ENCODE results near the gene DDX43.
A peak's percentile ranks its signal among the peaks of the same experiment; 100 is the strongest.
"Not testable (repeated sequence)": the region's sequence is repeated elsewhere in the genome, so short reads cannot be mapped to it uniquely, and the experiment has no call there.

Gene DDX43

DNA sequence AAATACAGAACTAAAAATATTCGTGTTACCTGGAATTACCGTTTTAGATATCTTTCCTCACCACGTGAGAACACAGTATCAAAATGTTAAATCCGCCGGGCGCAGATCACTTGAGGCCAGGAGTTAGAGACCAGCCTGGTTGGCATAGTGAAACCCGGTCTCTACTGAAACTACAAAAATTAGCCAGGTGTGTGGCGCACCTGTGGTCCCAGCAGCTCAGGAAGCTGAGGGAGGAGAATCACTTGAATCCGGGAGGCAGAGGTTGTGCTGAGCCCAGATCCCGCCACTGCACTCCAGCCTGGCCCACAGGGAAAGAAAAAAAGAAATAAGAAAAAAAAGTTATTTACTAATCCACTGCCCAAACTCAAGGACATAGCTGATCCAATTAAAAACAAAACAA, 4.8 kb upstream of the DDX43 start:
- FAIRE-seq, result no peak

DNA sequence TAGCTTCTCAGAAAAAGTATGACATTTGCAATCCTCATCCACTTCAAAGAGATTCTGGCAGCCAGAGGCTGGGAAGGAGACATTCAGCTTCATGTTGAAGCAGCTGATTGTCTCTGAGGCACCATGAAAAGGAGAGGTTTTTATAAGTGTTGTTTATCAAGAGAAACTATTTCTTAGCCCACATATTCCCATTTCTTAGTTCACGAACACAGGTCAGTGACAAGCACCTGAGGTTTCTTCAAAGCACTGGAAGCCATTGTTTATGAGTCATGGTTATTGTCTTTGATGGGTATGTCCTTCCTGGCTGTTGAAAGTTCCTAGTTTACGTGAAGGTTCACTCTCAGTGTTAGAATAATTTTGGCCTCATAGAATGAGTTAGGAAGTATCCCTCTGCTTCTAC, 3.0 kb upstream of the DDX43 start:
- no peak for FAIRE-seq

DNA sequence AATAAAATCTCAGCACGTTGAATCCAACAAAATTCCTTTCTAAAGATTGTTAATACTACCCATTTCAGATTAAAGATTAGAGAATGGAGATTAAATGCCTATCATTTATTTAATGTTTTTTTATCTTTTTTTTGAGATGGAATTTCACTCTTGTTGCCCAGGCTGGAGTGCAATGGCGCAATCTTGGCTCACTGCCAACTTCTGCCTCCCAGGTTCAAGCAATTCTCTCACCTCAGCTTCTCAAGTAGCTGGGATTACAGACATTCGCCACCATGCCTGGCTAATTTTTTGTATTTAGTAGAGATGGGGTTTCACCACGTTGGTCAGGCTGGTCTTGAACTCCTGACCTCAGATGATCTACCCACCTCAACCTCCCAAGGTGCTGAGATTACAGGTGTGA, 2.4 kb upstream of the DDX43 start:
- FAIRE-seq, result not testable (repeated sequence)

DNA sequence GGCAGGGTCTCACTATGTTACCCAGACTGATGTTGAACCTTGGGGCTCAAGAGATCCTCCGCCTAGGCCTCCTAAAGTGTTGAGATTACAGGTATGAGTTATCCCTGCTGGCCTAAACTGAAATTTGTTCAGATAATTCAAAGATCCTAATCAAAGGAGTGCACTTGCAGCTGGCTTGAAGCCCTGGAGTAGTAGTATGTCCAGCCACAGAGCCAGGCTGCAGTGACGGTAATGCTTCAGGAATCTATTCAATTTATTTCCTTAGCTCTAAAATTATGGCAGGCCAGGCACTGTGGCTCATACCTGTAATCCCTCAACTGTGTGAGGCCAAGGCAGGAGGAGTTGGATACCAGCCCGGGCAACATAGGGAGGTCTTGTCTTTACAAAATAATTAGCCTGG, 1.4 kb upstream of the DDX43 start:
- FAIRE-seq, result no peak

DNA sequence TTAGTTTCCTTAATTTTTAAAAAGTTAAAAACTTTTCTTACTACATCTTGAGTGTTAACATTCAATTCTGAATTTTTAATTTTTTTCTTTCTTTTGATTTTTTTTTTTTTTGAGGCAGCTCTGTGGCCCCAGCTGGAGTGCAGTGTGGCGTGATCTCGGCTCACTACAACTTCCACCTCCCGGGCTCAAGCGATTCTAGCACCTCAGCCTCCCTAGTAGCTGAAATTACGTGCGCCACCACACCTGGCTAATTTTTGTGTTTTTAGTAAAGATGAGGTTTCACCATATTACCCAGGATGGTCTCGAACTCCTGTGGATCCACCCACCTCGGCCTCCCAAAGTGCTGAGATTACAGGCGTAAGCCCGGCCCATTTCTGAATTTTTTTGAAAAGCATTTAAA, 1.2 kb downstream of the DDX43 start:
- no peak for FAIRE-seq

DNA sequence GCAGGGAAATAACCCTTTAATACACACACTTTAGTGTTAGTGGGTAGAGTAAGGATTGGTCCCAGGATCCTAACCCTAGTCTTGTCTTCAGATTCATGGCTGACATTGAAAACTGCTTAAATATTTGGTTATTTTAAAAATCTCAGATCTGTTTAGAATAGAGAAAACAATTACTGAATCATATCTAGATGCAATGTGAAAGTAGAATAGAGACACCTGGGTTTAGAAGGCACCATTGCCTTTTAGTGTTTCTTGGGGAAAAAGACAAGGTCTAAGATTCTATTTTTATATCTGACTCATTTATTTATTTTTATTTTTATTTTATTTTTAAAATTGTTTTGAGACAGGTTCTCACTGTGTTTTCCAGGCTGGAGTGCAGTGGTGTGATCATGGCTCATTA, 6.0 kb downstream of the DDX43 start:
- FAIRE-seq, result no peak

DNA sequence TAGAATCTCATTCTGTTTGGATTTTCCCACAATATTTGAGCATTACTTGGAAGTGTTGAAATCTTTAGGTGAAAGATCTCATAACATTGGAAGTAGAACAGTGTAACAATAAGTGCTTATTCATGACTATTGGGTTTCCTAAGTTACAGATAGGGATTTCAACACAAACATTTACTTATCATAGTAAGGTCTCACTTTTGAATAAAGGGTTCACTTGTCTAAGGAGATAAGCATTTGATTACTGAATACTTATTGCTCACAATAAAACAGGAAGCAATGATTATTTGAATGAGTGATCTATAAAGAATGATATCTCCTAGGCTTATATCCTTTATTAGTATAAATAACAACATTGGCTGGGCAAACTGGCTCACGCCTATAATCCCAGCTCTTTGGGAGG, 14.8 kb downstream of the DDX43 start:
- no peak for FAIRE-seq

DNA sequence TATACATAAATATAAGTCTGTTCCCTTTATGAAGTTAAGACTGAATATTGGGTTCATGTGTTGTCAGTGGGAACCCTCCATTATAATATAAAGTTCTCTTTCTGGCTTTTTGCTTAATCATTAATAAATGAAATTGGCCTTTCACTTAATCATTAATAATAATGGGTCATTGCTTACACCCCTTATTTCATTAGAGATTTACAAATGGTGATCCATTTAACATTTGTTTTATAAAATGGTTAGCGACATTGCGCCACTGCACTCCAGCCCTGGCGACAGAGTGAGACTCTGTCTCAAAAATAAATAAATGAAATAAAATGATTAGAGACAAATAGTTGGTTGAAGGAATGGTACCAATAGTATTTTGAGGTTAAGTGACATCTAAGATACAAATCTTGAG, 18.5 kb downstream of the DDX43 start:
- no peak for FAIRE-seq

DNA sequence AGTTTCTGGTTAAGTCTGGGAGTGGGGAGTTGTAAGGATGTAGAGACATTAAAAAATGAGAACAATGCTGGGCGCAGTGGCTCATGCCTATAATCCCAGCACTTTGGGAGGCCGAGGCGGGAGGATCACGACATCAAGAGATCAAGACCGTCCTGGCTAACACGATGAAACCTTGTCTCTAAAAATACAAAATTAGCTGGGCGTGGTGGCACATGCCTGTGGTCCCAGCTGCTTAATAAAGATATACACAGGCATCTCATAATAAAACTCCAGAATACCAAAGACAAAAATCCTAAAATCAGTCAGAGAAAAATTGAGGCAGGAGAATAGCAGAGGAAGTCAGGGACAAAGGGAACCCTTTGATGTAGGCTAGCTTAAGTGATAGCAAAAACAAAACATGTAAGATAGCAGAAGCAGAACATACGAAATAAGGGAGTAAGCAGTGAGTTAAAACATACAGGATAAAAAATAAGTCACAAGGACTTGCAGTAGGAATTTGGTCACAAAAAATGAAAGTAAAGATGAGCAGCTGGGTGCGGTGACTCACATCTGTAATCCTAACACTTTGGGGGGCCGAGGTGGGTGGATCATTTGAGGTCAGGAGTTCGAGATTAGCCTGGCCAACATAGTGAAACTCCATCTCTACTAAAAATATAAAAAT, 23.6 kb downstream of the DDX43 start:
- FAIRE-seq, result no peak

DNA sequence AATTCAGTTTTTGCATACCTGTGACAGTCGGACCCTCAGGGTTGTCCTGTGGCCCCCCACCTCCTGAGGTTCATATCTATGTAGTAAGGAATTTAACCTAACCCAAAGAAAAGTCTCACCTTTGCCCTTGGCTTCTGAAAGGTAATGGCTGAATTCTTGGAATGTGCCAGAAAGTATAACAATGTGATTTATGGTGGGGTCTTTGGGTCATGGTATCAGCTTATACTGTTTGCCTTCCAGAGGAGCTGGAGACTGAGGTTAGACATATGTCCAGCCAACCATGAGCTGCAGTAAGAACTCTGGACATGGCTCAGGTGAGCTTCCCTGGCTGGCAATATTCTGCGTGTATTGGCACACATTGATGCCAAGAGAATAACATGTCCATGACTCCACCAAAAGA, 26.9 kb downstream of the DDX43 start:
- no peak for FAIRE-seq

DNA sequence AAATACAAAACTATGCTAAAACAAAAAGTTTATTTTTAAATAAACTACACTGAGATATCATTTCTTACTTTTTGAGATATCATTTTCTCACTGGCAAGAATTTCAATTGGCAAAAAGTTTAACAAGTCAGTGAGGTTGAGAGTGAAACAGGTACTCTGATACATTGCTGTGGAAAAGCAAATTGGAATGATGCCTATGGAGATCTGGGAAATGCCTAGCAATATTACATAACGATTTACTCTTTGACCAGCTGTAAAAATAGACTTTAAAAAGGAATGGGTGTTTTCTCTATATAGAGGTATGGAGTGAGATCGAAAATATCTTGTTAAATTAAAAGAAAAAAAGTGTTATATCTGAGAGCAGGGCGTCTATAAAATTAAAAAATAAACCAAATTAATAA, 40.6 kb downstream of the DDX43 start:
- no peak for FAIRE-seq

DNA sequence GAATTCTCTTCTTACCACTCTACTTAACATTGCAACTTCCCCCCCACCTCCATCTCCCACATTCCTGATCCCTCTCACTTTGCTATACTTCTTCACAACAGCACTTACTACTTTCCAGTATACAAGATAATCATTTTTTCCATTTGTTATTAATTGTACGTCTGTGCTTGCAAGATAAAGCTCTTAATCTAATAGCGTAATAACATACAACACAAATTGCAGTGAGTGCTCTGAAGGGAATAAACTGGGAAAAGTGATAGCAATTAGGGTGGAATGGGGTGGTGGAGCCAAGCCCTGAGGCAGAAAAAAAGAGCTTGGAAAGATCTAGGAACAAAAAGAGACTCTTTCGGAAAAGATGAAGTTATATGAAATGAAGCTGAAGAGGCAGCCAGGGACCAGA, 48.9 kb downstream of the DDX43 start:
- FAIRE-seq, result no peak

DNA sequence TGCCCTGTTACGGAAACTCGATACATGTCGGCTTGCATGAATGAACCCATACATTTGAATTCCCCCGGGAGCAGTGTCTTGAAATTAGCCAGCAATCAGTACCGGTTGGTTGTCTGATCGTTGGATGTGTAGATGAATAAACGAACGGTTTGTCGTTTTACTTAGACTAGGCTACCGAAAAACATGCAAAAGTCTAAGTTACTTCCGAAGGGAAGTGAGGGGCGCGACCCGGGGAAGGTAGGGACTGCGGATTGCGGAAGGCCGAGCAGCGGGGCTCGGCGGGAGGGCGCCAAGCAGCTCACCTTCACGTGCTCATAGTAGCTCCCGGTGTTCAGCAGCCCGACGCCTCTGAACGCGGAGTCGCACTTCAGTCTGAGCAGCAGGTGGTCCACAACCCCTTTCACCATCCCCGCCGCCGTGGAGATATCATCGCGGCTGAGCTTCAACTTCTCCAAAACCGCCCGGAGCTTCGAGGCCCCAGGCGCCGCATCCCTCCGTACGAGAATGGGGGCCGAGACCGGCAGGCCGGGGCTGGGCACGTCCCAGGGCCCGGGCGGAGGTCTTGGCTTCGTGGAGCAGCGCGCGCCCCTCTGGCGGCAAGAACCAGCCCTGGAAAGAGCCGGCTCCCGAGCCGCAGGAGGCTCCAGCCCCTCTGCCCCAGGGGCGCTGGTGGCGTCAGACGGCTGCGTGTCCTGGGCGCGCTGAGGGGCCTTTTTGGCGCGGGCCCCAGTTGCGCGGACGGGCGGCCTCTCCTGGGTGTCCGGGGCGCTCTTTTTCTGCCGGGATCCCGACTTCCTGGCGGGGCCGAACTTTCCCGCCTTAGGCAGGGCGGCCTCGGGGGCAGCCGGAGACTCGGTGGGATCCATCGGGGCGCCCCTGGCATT, 56.8 kb downstream of the DDX43 start:
- no peak for FAIRE-seq

DNA sequence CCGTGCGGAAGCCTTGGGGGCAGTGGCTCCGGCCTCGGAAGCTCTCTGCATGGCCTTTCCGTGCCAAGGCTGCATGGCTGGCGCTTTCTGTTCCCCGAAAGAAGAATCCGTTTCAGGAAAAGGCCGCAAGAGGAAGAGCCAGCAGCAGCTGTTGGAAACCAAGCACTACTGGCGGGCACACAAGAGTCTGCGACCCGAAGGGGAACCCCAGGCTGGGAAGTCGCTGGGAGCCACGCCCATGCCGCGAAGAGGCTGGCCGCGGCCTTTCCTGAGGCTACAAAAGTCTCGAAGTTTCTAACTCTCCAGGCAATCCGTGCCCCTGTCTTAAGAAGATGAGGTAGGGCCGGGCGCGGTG, 57.5 kb downstream of the DDX43 start, which contains the start of gene CGAS:
TSS of gene CGAS (minus strand) at position 191 of the 355 bp plus-strand sequence. CDS start at position 75, 116 bp downstream.
- FAIRE-seq, result no peak

DNA sequence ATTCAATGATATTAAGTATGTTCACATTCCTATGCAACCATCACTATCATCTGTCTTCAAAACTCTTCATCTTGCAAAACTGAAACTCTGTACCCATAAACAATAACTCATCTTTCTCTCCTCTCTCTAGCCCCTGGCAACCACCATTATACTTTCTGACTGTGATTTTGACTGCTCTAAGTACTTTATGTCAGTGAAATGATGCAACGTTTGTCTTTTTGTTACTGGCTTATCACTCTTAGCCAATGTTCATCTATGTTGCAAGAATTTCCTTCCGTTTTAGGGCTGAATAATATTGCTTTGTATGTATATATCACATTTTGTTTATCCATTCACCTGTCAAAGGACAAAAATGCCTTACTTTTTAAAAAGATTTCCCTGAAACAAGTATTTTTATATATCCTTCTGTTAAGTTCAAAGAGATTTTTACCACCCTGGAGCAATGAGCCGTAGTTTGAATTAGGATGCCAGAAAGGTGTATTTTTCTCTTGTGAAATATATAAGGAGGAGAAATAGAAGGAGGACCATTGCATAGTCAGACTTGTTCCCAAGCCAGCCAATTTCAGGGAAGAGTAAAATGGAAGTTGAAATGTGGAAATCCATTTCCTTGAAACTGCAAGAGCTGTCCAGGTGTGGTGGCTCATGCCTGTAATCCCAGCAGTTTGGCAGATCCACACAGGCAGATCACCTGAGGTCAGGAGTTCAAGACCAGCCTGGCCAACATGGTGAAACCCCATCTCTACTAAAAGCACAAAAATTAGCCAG, 61.4 kb downstream of the DDX43 start:
- no peak for FAIRE-seq

DNA sequence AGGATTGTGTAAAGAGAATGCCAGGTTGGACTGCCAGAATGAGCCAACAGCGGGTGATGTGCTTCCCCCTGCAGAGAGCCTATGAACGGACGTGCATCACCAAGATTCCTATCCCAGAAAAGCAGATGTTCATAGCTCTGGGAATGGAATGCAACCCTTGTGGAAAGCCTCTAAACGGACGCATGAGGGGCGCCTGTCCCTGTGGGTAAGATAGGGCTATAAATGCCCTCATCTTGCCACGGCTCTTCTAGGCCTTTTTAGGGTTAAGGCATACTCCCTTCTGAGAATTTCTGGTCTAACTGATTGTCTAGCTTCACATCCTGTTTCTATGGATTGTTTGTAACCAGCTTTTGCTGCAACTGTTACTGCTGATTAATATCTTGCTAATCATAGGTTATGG, 64.8 kb downstream of the DDX43 start:
- not testable (repeated sequence) for FAIRE-seq

DNA sequence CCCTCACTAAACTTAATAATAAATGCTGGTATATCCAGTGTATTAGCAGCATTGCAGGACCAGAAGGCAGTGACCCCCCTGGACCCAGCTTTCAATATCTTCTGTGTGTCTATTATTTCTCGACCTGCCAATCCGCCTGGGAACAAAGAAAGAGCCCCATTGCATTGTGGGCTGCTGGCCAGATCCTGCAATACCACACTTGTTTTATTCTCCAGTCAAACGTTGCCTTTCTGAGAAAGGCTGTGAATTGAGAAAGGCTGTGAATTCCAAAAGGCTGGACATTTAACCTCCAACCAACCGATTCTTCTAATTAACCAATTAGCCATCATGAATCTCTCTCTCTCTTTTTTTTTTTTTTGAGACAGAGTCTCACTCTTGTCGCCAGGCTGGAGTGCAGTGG, 65.4 kb downstream of the DDX43 start:
- no peak for FAIRE-seq

DNA sequence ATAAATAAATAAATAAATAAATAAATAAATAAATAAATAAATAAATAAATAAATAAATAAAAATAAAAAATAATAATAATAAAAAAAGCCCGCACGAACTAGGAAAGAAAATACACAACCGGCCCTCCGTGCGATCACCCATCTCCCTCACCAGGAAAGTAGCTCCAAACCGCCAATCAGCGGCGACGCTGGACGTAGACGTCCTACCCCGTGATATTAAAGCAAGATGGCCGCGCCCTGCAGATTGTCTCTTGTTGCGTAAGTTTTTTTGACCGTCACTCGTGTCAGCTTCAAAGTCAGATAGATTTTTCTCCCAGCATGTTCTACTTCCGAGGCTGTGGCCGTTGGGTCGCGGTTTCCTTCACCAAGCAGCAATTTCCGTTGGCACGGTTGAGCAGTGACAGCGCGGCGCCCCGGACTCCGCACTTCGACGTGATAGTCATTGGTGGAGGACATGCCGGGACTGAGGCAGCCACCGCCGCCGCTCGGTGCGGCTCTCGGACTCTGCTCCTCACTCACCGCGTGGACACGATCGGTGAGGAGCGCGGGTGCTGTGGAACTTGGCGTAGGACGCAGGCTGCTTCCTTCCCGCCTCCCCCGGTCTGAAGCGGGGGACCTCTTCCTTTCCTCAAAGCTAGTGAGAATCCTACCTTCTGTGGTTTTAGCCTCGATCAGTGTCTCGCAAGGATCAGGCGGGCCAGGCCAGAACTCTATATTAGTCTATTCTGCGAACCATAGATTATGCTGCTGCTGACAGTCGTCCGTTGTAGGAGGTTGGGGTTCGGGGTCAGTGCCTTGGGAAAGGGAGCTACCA, 67.1 kb downstream of the DDX43 start, which contains the start of gene MTO1:
TSS of gene MTO1 (plus strand) at position 201 of the 814 bp plus-strand sequence. CDS start at position 319, 118 bp downstream.
- FAIRE-seq, result peak; percentile 73
